C4-2B (cell line): ENCODE measurements around the gene CYSRT1.

Experiments used
- CTCF ChIP-seq: fragments of 450-650 bp; conservative IDR thresholded peaks from 2 replicates; pipeline ENCODE4 v1.5.1; 2017; ENCODE audit warnings: mild to moderate bottlenecking
- ZFX ChIP-seq: fragments of 450-650 bp; IDR thresholded peaks from 2 replicates; pipeline ENCODE4 v1.6.1; 2017

GRCh38 chr9:137253717-137254623 is 29.0 kb downstream of the CYSRT1 start:
- TF ChIP-seq CTCF = no peak
- TF ChIP-seq ZFX = no peak
